ENCODE data around the gene TRPT1.

DNA sequence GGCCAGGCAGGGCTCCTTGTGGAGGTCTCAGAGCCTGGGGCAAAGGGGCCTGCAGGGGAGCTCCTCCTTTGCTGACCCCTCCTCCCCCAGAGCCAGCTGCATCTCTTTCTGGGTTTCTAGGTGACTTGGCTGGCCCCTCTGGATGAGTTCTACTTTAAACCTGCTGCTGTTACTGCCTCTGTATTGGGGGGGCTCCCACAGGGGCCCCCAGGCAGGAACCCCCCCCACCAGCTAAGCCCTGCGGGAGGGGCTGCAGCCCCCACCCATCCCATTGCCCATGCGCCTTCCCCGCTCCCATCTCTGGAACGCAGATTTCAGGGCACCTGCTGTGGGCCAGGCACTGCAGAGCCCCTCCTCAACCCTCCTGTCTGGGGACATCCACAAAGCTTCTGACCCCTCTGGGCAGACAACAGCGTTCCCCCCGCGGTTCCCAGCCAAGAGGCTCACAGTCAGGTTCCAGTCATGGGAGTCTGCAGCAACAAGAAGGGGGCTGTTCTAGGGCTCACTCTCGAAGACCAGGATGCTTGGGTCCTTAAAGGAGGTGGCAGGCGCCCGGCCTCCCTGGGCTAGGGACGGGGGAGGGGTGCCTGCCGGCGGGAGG is 24.5 kb upstream of the TRPT1 start:
- TF ChIP-seq, protein P1, sequence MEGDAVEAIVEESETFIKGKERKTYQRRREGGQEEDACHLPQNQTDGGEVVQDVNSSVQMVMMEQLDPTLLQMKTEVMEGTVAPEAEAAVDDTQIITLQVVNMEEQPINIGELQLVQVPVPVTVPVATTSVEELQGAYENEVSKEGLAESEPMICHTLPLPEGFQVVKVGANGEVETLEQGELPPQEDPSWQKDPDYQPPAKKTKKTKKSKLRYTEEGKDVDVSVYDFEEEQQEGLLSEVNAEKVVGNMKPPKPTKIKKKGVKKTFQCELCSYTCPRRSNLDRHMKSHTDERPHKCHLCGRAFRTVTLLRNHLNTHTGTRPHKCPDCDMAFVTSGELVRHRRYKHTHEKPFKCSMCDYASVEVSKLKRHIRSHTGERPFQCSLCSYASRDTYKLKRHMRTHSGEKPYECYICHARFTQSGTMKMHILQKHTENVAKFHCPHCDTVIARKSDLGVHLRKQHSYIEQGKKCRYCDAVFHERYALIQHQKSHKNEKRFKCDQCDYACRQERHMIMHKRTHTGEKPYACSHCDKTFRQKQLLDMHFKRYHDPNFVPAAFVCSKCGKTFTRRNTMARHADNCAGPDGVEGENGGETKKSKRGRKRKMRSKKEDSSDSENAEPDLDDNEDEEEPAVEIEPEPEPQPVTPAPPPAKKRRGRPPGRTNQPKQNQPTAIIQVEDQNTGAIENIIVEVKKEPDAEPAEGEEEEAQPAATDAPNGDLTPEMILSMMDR (IDR thresholded peaks at IDR 0.05; ENCODE audit: low read length): no peak
- no peak for TF ChIP-seq EZH2 (IDR thresholded peaks at IDR 0.05; ENCODE audit: borderline replicate concordance, low read length)
